K562 (cell line): ENCODE data around the gene CPNE6. TPM values are rescaled to one million over a fixed set of nuclear protein-coding genes. Genes with fewer than 3 reads are reported as not detected.

Source experiments
- CBX8 ChIP-seq: fragments of 200-600 bp; sonication (generic); IDR thresholded peaks from 2 replicates; pipeline ENCODE4 v1.6.1; 2012; ENCODE audit warnings: borderline replicate concordance, mixed run types, low read depth, mild to moderate bottlenecking, moderate library complexity, mixed read lengths, low read length, control low read depth, inconsistent platforms; ENCODE audit not compliant: poor library complexity, severe bottlenecking; ENCODE audit errors: extremely low read depth
- E2F6 ChIP-seq, 2 experiments: IDR thresholded peaks; 2 replicates each; pipeline ENCODE4 v1.6.1; 2011; ENCODE audit warnings: borderline replicate concordance in 1 of 2, control low read depth in 1 of 2, low read depth in 1 of 2, low read length in 1 of 2, mild to moderate bottlenecking in 1 of 2, mixed read lengths in 1 of 2, moderate library complexity in 1 of 2; ENCODE audit not compliant: insufficient read depth in 1 of 2, insufficient read length in 1 of 2, poor library complexity in 1 of 2, severe bottlenecking in 1 of 2; ENCODE audit errors: extremely low read depth in 1 of 2
- EHMT2 ChIP-seq: fragments of 450-650 bp; IDR thresholded peaks from 2 replicates; pipeline ENCODE4 v1.6.1; 2018; ENCODE audit warnings: antibody characterized with exemption
- GMEB1 ChIP-seq: fragments of 250-450 bp; sonication (Bioruptor Pico); IDR thresholded peaks from 2 replicates; pipeline ENCODE4 v1.4.0; 2020; ENCODE audit warnings: mild to moderate bottlenecking
- GTF2F1 ChIP-seq: IDR thresholded peaks from 2 replicates; pipeline ENCODE4 v1.6.1; 2011; ENCODE audit warnings: low read depth, low read length, improper control_type of control experiment
- MBD2 ChIP-seq: sonication (generic); IDR thresholded peaks from 2 replicates; pipeline ENCODE4 v1.6.1; 2016; ENCODE audit warnings: low read depth, borderline replicate concordance
- MEIS2 ChIP-seq: fragments of 450-650 bp; IDR thresholded peaks from 2 replicates; pipeline ENCODE4 v1.6.1; 2014; ENCODE audit warnings: mild to moderate bottlenecking; ENCODE audit not compliant: partially characterized antibody
- MNT ChIP-seq, 2 experiments: fragments of 450-650 bp; conservative IDR thresholded peaks; 2 replicates each; pipeline ENCODE4 v1.6.1; 2017; ENCODE audit warnings: mild to moderate bottlenecking in 2 of 2, moderate library complexity in 2 of 2
- MYC ChIP-seq, 2 experiments: fragments of 250-450 bp in 1 of 2; sonication (Bioruptor Pico) in 1 of 2; IDR thresholded peaks; 2 replicates each; pipeline versions ENCODE4 v1.5.1 to v1.6.1; 2012 to 2021; ENCODE audit warnings: low read depth in 2 of 2, borderline replicate concordance in 1 of 2, improper control_type of control experiment in 1 of 2, low read length in 1 of 2, mild to moderate bottlenecking in 1 of 2, moderate library complexity in 1 of 2
- POLR2A ChIP-seq: fragments of 450-650 bp; conservative IDR thresholded peaks from 2 replicates; pipeline ENCODE4 v1.6.1; 2016
- SP2 ChIP-seq: IDR thresholded peaks from 2 replicates; pipeline ENCODE4 v1.6.1; 2011; ENCODE audit warnings: mild to moderate bottlenecking, low read depth, low read length, moderate library complexity; ENCODE audit not compliant: poor library complexity, severe bottlenecking; ENCODE audit errors: extremely low read depth
- TAL1 ChIP-seq: fragments of 450-650 bp; IDR thresholded peaks from 2 replicates; pipeline ENCODE4 v1.6.1; 2016; ENCODE audit warnings: mild to moderate bottlenecking
- TFE3 ChIP-seq: fragments of 450-650 bp; formaldehyde crosslinking; IDR thresholded peaks from 2 replicates; pipeline ENCODE4 v1.4.0; 2020; ENCODE audit warnings: mild to moderate bottlenecking, mixed read lengths
- ZNF263 ChIP-seq: sonication (generic); formaldehyde crosslinking; IDR thresholded peaks from 2 replicates; pipeline ENCODE4 v1.8.0; 2022; ENCODE audit warnings: mild to moderate bottlenecking, missing genetic modification reagents, borderline replicate concordance
- ZNF668 ChIP-seq: fragments of 250-450 bp; sonication (Bioruptor Pico); IDR thresholded peaks from 2 replicates; pipeline ENCODE4 v1.8.0; 2022; ENCODE audit warnings: mild to moderate bottlenecking, inconsistent platforms
- polyA plus RNA-seq, 8 experiments: library from polyadenylated mRNA; depleted of rRNA in 4 of 8; stranded (reverse) in 5 of 8; unstranded in 3 of 8; fragments of >200 nt; fragmentation: Nextera tagmentation in 2 of 8; fragmentation: Illumina TruSeq in 1 of 8; extraction: Ambion mirVana in 2 of 8; extraction: Trizol in 1 of 8; gene quantifications; 2 replicates each; pipeline versions ENCODE4 v1.2.1 to v1.2.3, GENCODE V29; 2011 to 2014; ENCODE audit warnings: inconsistent platforms in 1 of 8, missing spikeins in 1 of 8
- total RNA-seq, 7 experiments: library from RNA; depleted of rRNA in 6 of 7; stranded (reverse); fragments of >200 nt in 6 of 7; fragmentation: Illumina TruSeq in 2 of 7; extraction: Trizol in 2 of 7; gene quantifications; 2 replicates each; pipeline versions ENCODE4 v1.2.1 to v1.2.3, GENCODE V29; 2011 to 2021; ENCODE audit warnings: low replicate concordance in 1 of 7
- TF ChIP-seq, protein P1 (sequence below): sonication (generic); formaldehyde crosslinking; IDR thresholded peaks from 2 replicates; pipeline ENCODE4 v1.8.0; 2022; ENCODE audit warnings: mild to moderate bottlenecking, missing genetic modification reagents

The CPNE6 gene
- total and polyA plus RNA-seq, 9 of the 15 experiments (the other 6 are each of a cell fraction or from before 2014, with no cell fraction given): not detected

DNA sequence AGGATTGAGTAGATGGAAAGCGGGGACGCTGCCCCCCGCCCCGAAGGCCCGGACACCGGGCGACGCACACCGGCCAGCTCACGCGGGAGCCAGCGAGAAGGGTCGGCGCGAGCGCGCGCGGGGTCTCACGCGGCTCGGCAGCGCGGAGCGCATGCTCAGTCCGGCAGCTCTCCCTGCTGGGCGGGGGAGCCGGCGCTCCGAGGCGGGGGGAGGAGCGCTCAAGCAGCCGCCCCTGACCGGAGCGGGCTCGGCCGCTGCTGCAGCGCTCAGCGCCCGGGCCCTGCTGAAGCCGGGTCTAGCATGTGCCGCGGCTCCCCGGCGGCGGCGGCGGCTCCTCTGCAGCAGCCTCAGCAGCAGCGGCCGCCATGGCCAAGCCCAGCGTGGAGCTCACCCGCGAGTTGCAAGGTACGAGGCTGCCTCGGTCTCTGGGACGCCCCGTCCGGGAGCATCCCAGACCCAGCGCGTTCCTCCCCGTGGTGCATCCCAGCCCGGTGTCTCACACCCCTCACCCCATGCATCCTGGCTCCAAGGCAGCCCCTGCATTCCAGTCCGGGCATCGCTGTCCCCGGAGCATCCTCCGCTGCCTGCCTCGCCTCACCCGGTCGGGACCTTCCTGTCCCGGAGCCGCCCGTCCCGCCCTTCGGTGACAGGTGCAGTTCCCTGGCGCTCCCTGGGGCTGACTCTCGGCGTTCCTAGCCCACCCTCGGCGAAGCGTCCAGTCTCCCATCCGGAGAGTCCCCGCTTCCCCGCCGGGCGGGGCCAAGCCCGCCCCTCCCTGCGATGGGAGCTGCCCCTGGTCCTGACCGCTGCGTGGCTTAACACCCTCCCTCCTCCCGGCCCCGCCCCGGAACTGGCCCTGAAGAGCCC, 19.3 kb upstream of the CPNE6 start, which contains the start of gene CARMIL3 (continued):
- TF ChIP-seq MYC (IDR thresholded peaks at IDR 0.05; ENCODE audit: low read depth, low read length): no peak
- TF ChIP-seq MYC (CRISPR knock-in tag; IDR thresholded peaks at IDR 0.05; ENCODE audit: borderline replicate concordance, low read depth): no peak
- no peak for TF ChIP-seq GMEB1 (CRISPR knock-in tag)
- peak in 1 of 2 experiments; percentile 70 for TF ChIP-seq E2F6 (IDR thresholded peaks at IDR 0.05; ENCODE audit: borderline replicate concordance in 1 of 2, extremely low read depth in 1 of 2, insufficient read depth in 1 of 2, insufficient read length in 1 of 2, low read depth in 1 of 2, low read length in 1 of 2, poor library complexity in 1 of 2, severe bottlenecking in 1 of 2)
- TF ChIP-seq TFE3 (CRISPR knock-in tag): no peak
- TF ChIP-seq MEIS2: peak; percentile 18
- TF ChIP-seq TAL1: no peak
- no peak for TF ChIP-seq SP2
- peak; percentile 89 for TF ChIP-seq EHMT2
- no peak for TF ChIP-seq MBD2
- no peak for TF ChIP-seq MNT (conservative IDR thresholded peaks at IDR 0.05)
- TF ChIP-seq, protein P1, sequence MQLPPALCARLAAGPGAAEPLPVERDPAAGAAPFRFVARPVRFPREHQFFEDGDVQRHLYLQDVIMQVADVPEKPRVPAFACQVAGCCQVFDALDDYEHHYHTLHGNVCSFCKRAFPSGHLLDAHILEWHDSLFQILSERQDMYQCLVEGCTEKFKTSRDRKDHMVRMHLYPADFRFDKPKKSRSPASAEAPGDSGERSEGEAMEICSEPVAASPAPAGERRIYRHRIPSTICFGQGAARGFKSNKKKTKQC: no peak
- no peak for TF ChIP-seq GTF2F1
- TF ChIP-seq CBX8: no peak
- 0 out of 2 replicates have a peak, but pooled peaks have one; percentile 37 for TF ChIP-seq POLR2A
- TF ChIP-seq ZNF263 (CRISPR knock-in tag): 0 out of 2 replicates have a peak, but pooled peaks have one; percentile 30
- TF ChIP-seq ZNF668 (CRISPR knock-in tag): no peak
